SK-MEL-5 (cell line): Measurements from ENCODE around the gene TDRD9. TPM values are rescaled to one million over a fixed set of nuclear protein-coding genes. Genes with fewer than 3 reads are reported as not detected.
A peak's percentile ranks its signal among the peaks of the same experiment; 100 is the strongest.
"Not testable (repeated sequence)": the region's sequence is repeated elsewhere in the genome, so short reads cannot be mapped to it uniquely, and the experiment has no call there.

Experiments used
- DNase-seq: peaks from one replicate; pipeline ENCODE4 v3.0.0-alpha.2; 2016; ENCODE audit warnings: low read depth, low spot score
- in situ Hi-C: cut with HindIII; loops from 2 replicates; pipeline ENCODE4 v1.10.0; 2016; ENCODE audit warnings: low sequenced_read_pairs, high pct_unique_total_duplicates, low pct_unique_long_range_greater_than_20kb
- total RNA-seq: library from RNA; depleted of rRNA; stranded (reverse); fragments of >200 nt; shearing (Covaris generic); gene quantifications from 2 replicates; pipeline ENCODE4 v1.2.3, GENCODE V29; 2014

TDRD9 gene
- total RNA-seq, 1 experiment from 2014 or later: not detected

- no peak for DNase-seq
- in situ Hi-C loops: loop anchor here (25.0 kb wide), 2 partner anchors 94 to 131 kb away; no protein-coding TSS in a partner anchor
These were observed 15.4 kb downstream of the TDRD9 start for GRCh38 chr14:103943673-103944072.

- DNase-seq: no peak
- in situ Hi-C loops: loop anchor here (25.0 kb wide), 2 partner anchors 90 to 135 kb away; no protein-coding TSS in a partner anchor
These were observed 18.7 kb downstream of the TDRD9 start for GRCh38 chr14:103946975-103947374.

DNA sequence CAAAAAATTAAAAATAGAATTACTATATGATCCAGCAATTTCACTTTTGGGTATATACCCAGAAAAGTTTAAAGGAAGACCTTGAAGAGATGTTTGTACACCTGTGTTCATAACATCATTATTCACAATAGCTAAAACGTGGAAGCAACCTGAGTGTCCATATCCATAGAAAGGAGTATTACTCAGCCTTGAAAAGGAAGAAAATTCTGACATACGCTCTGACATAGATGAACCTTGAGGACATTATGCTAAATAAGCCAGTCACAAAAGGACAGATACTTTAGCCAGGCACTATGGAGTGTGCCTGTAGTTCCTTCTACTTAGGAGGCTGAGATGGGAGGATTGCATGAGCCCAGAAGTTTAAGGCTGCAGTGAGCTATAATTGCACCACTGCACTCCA is 20.2 kb downstream of the TDRD9 start:
- DNase-seq: no peak
- in situ Hi-C loops: loop anchor here (25.0 kb wide), 2 partner anchors 89 to 136 kb away; no protein-coding TSS in a partner anchor

DNA sequence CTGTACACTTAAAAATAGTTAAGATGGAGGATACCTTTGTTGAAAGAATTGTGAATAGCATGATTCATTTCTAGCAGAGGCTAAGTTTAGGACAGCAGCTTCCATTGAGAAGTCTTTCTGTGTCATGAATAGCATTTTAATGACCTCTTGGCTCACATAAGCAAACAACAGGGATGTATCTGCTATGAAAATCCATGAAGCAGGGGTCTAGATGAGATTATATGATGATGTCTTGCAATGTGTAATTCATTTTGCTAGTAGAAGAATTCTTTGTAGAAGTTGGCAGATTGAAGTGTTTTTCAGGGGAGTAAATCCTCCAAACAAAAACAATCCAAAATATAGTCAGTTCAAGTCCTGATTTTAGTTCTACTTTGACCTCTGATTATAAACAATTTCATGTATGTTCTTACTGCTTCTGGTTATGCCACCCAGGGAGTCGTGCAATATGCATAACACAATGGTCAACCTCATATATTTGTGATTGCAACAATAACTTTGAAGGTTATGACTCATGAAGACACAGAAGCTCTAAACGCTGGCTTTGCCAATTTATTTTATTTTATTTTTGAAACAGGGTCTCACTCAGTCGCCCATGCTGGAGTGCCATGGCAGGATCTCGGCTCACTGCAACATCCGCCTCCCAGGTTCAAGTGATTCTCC is 21.0 kb downstream of the TDRD9 start:
- DNase-seq: peak; percentile 56
- in situ Hi-C loops: loop anchor here (25.0 kb wide), 2 partner anchors 88 to 137 kb away; no protein-coding TSS in a partner anchor

GRCh38 chr14:103960457-103961055 is 32.3 kb downstream of the TDRD9 start:
- in situ Hi-C loops: no loop called here
- DNase-seq: no peak

- in situ Hi-C loops: no loop called here
- DNase-seq: no peak
These were observed 33.8 kb downstream of the TDRD9 start for GRCh38 chr14:103961928-103962578.

DNA sequence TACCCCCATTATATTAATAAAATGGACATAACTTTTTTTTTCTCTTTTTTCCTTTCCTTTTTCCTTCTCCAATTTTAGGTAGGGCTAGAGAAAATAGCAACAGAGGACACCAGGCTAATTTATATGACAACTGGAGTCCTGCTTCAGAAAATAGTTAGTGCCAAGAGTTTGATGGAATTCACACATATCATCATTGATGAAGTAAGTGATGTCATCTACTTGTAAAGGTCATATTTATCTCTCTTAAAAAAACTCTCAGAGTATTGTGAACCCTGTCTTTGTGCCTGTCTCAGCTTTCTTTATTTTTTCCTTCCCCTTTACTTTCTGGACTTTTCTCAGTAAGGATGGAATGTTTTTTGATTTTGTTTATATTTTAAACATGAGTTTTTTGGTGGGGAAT is 38.4 kb downstream of the TDRD9 start:
- in situ Hi-C loops: no loop called here
- no peak for DNase-seq

GRCh38 chr14:103969961-103970360 is 41.7 kb downstream of the TDRD9 start:
- DNase-seq: no peak
- in situ Hi-C loops: no loop called here

DNA sequence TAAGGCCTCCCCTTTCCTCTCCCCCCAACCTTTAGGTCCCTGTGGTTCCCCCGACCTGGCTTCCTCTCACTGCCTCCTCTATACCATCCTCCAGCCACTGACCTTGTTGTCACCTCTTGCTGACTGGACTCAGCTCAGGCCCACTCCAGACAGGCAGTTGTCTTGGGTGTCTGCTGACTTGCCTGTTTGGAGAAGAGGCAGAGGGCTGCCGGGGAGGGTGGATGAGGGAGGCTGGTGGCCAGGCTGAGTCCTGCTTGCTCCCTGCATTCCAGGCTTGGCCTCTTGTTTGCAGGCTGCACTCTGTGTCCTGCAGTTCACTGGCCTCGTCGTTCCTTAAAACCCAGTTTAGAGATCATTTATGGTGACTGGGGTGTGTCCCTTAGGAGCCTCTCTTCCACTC is 45.1 kb downstream of the TDRD9 start:
- in situ Hi-C loops: no loop called here
- no peak for DNase-seq

DNA sequence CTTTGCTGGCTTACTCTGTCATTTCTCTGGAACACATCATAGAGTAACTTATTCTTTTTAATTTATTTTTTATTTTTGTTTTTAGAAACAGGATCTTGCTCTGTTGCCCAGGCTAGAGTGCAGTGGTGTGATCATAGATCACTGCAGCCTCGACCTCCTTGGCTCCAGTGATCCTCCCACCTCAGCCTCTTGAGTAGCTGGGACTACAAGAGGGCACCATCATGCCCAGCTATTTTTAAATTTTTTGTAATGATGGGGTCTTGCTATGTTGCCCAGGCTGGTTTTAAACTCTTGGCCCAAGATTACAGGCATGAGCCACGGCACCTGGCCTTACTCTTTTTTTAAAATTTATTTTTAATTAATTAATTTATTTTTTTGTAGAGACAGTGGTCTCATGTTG is 46.3 kb downstream of the TDRD9 start:
- no peak for DNase-seq
- in situ Hi-C loops: no loop called here

GRCh38 chr14:103980623-103981238 is 52.5 kb downstream of the TDRD9 start:
- DNase-seq: peak; percentile 56
- in situ Hi-C loops: not testable (repeated sequence)

- in situ Hi-C loops: no loop called here
- no peak for DNase-seq
These were observed 55.9 kb downstream of the TDRD9 start for GRCh38 chr14:103984196-103984595.

GRCh38 chr14:103989034-103989433 is 60.8 kb downstream of the TDRD9 start:
- in situ Hi-C loops: no loop called here
- DNase-seq: no peak

DNA sequence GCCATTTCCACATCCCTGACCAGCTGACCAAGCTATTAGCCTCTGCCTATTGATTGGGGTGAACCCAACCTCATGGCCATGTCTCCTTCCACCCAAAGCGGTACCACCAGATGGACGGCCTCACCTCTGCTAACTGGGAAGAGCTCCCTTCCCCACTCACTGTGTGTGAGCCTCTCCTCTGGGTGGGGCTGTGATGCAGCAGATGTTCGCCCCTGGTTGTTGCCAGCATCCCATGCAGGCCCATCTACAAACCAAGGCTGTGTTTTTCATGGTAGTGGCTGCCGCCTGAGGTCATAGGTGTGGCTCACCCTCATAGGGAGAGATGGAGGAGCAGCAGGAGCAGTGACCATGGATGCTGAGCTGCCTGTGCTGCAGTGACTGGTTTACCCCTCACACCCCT is 61.7 kb downstream of the TDRD9 start:
- DNase-seq: no peak
- in situ Hi-C loops: no loop called here

DNA sequence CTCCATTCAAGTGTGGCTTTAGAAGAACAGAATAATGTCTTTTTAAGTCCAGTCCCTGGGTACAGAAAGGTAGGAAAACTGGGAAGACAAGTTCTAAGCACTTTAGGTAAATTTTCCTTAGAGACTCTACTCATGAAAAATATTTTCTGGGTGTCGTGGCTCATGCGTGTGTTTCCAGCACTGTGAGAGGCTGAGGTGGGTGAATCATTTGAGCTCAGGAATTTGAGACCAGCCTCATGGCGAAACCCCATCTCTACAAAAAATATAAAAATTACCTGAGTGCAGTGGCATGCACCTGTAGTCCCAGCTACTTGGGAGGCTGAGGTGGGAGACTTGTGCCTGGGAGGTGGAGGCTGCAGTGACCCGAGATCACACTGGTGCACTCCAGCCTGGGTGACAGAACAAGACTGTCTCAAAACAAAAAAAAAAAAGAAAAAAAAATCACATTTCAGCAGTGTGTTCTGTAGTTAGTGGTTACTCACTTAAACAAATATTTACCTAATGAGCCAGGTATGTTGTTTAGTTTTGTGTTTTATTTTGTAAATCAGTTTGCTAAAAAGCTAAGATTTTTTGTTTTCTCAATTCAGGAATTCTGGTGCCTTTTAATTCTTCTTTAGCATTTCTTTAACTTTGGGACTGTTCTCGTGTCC is 66.4 kb downstream of the TDRD9 start:
- in situ Hi-C loops: no loop called here
- no peak for DNase-seq

DNA sequence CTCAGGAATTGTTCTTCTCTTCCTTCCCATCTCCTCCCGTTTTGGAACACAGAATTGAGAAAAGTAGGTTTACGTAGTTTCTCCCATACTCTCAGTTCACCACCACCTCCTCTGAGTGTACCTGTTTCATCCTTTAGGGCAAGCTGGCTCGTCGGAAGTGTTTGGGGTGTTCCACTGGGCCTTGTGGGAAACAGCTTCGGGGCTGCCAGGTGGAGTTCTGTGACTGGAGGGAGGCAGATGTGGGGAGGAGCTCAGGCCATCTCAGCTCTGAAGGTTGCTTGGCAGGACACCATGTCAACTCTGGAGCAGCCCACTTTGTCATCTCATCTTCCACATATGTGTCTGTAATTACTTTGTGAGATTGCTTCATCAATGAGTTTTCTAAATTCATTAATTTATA is 67.6 kb downstream of the TDRD9 start:
- in situ Hi-C loops: no loop called here
- DNase-seq: no peak

DNA sequence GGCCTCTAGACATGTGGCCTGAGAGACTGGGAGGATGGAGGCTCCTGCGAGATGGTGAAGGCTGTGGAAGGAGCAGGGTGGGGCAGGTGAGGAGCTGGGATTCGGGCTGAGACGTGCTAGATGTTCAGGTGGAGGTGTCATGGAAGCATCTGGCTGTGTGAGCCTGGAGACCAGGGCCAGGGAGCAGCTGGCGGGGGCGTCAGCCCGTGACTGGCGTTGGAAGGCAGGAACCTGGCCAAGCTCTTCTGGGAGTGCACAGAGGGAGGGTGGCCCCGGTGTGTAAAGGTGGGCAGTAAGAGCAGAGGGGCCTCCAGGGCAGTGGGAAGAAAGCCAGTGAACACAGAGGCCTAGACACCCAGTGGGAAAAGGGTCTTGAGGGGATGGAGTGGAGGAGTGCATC is 69.1 kb downstream of the TDRD9 start:
- in situ Hi-C loops: no loop called here
- no peak for DNase-seq

- no peak for DNase-seq
- in situ Hi-C loops: no loop called here
These were observed 69.8 kb downstream of the TDRD9 start for GRCh38 chr14:103998027-103998426.
